Measurements from ENCODE around the gene CC2D2A.

DNA sequence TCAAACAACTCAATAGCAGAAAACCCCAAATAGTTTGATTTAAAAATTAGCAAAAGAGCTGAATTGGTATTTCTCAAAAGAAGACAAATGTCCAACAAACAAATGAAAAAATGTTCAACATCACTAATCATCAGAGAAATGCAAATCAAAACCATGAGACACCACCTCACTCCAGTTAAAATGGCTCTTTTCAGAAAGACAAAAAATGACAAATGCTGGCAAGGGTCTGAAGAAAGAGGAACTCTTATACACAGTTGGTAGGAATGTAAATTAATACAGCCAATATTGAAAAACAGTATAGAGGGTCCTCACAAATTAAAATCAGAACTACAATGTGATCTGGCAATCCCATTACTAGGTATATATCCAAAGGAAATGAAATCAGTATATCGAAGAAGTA lies 115.1 kb downstream of the CC2D2A start:
- TF ChIP-seq, protein P1, sequence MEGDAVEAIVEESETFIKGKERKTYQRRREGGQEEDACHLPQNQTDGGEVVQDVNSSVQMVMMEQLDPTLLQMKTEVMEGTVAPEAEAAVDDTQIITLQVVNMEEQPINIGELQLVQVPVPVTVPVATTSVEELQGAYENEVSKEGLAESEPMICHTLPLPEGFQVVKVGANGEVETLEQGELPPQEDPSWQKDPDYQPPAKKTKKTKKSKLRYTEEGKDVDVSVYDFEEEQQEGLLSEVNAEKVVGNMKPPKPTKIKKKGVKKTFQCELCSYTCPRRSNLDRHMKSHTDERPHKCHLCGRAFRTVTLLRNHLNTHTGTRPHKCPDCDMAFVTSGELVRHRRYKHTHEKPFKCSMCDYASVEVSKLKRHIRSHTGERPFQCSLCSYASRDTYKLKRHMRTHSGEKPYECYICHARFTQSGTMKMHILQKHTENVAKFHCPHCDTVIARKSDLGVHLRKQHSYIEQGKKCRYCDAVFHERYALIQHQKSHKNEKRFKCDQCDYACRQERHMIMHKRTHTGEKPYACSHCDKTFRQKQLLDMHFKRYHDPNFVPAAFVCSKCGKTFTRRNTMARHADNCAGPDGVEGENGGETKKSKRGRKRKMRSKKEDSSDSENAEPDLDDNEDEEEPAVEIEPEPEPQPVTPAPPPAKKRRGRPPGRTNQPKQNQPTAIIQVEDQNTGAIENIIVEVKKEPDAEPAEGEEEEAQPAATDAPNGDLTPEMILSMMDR (IDR thresholded peaks at IDR 0.05; ENCODE audit: low read depth, low read length) = no peak
- TF ChIP-seq MYC (IDR thresholded peaks at IDR 0.05; ENCODE audit: low read depth, low read length) = no peak
